Peyer's patch (tissue), 4 donors: ENCODE data around the gene ROBO2. TPM values are rescaled to one million over a fixed set of nuclear protein-coding genes. Genes with fewer than 3 reads are reported as not detected.

Experiments used
- DNase-seq, 3 donors: peaks; one replicate each; pipeline ENCODE4 v3.0.0-alpha.2; 2017 to 2019
- H3K27ac ChIP-seq, 4 donors: fragments of 200-600 bp; sonication (generic); one replicate each; pipeline ENCODE4 v1.5.1; 2016 to 2019
- H3K27me3 ChIP-seq, 2 donors: fragments of 200-600 bp; sonication (generic); one replicate each; pipeline ENCODE4 v1.5.1; 2019
- H3K36me3 ChIP-seq, 3 donors: fragments of 200-600 bp; sonication (generic); one replicate each; pipeline ENCODE4 v1.5.1; 2016 to 2019
- H3K4me1 ChIP-seq, 4 donors: fragments of 200-600 bp; sonication (generic); one replicate each; pipeline ENCODE4 v1.5.1; 2016 to 2019
- H3K4me3 ChIP-seq, 4 donors: fragments of 200-600 bp; sonication (generic); 1 replicate in 3 of 4; 2 replicates in 1 of 4; pipeline ENCODE4 v1.5.1; 2016 to 2019; ENCODE audit warnings: mild to moderate bottlenecking in 1 of 4
- H3K9me3 ChIP-seq, 4 donors: fragments of 200-600 bp; sonication (generic); one replicate each; pipeline ENCODE4 v1.5.1; 2016 to 2019; ENCODE audit warnings: mild to moderate bottlenecking in 1 of 4
- POLR2A ChIP-seq, 2 donors: fragments of 450-650 bp; IDR thresholded peaks; one replicate each; pipeline ENCODE4 v1.5.1; 2017; ENCODE audit warnings: antibody characterized with exemption in 2 of 2, mild to moderate bottlenecking in 2 of 2, moderate library complexity in 2 of 2
- total RNA-seq, 4 donors: library from RNA; depleted of rRNA; stranded (reverse); fragments of >200 nt; gene quantifications; one replicate each; pipeline ENCODE4 v1.1.0, GENCODE V29; 2016
- TF ChIP-seq, protein P1 (sequence below), 6 experiments: fragments of 450-650 bp in 4 of 6; fragments of 200-600 bp in 2 of 6; sonication (generic) in 1 of 6; IDR thresholded peaks; one replicate each; pipeline ENCODE4 v1.5.1; 2017 to 2019; ENCODE audit warnings: antibody characterized with exemption in 6 of 6, mild to moderate bottlenecking in 3 of 6, moderate library complexity in 1 of 6

Gene ROBO2
- total RNA-seq, 4 donors from 2014 or later = 1.1 to 5.4 (median 3.4) TPM

DNA sequence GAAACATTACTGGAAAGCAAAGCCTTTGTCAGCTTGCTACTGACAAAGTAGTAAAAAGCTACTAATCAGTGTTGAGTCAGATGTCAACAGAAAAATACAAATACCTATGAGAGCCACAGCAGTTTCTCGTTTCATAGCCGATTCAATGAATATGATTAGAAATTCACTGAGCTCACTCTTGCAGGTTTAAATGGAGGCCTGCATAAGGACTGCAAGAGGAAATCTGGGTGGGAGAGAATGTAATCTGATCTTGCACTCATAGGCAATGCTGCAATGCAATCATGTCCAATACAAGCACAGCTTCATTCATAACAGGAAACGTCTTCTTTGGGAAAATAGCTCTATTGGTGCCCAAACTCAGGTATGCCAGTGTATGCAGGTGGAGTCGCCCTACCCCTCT, 608.8 kb downstream of the ROBO2 start:
- no peaks in the 10 kb centered on the region for H3K36me3 ChIP-seq
- no peak overlapping the region for H3K4me3 ChIP-seq
- H3K27me3 ChIP-seq = no peaks in the 10 kb centered on the region
- no peak overlapping the region for H3K27ac ChIP-seq
- no peak for DNase-seq
- H3K4me1 ChIP-seq = no peaks in the 10 kb centered on the region
- H3K9me3 ChIP-seq = no peaks in the 10 kb centered on the region
- TF ChIP-seq POLR2A (IDR thresholded peaks at IDR 0.05) = no peak
- TF ChIP-seq, protein P1, sequence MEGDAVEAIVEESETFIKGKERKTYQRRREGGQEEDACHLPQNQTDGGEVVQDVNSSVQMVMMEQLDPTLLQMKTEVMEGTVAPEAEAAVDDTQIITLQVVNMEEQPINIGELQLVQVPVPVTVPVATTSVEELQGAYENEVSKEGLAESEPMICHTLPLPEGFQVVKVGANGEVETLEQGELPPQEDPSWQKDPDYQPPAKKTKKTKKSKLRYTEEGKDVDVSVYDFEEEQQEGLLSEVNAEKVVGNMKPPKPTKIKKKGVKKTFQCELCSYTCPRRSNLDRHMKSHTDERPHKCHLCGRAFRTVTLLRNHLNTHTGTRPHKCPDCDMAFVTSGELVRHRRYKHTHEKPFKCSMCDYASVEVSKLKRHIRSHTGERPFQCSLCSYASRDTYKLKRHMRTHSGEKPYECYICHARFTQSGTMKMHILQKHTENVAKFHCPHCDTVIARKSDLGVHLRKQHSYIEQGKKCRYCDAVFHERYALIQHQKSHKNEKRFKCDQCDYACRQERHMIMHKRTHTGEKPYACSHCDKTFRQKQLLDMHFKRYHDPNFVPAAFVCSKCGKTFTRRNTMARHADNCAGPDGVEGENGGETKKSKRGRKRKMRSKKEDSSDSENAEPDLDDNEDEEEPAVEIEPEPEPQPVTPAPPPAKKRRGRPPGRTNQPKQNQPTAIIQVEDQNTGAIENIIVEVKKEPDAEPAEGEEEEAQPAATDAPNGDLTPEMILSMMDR (IDR thresholded peaks at IDR 0.05) = no peak

DNA sequence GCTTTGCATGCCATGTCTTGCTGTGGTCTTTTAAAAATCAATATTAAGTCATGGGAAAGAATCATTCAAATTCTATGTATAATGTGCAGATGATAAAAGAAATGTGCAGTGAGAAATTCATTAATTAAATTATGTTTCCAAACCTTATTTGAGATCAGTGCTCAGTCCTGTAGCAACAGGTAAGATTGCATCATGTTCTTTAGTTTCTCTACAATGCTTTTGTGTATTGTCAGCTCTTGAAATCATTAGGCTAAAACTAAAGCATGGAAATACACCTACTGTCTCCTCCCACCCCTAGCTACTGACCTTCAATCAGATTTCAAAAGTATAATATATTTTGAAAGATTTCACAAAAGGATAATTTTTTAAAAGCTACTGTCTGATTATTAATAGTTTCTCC, 612.7 kb downstream of the ROBO2 start:
- Histone ChIP-seq H3K4me1 (no peaks in the 10 kb centered on the region), H3K27me3 (no peaks in the 10 kb centered on the region), H3K27ac (no peak overlapping the region), H3K4me3 (no peak overlapping the region), H3K9me3 (no peaks in the 10 kb centered on the region), H3K36me3 (no peaks in the 10 kb centered on the region)
- no peak for TF ChIP-seq POLR2A (IDR thresholded peaks at IDR 0.05)
- TF ChIP-seq, protein P1 (IDR thresholded peaks at IDR 0.05) = no peak
- DNase-seq = no peak

DNA sequence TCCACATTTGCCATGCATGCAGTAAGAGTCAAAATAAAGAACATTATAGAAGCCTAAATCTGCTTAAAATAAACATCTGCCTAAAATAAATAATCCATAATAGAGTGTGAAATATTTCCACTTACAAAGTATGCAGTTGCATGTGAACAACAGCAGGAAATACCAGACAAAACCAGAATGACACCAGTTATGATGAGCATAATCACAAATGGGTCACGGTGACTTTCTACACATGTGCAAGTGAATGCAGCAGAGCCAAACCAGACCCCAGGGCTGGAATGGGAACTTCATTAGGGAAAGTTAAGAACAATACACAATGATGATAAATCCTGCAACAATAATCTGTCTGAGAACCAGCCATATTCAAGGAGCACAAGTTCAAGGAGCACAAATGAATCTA, 615.5 kb downstream of the ROBO2 start:
- H3K27ac ChIP-seq = no peak overlapping the region
- no peaks in the 10 kb centered on the region for H3K27me3 ChIP-seq
- no peaks in the 10 kb centered on the region for H3K9me3 ChIP-seq
- no peak overlapping the region for H3K4me3 ChIP-seq
- TF ChIP-seq, protein P1 (IDR thresholded peaks at IDR 0.05) = no peak
- no peak for TF ChIP-seq POLR2A (IDR thresholded peaks at IDR 0.05)
- no peak for DNase-seq
- H3K36me3 ChIP-seq = no peaks in the 10 kb centered on the region
- no peaks in the 10 kb centered on the region for H3K4me1 ChIP-seq

DNA sequence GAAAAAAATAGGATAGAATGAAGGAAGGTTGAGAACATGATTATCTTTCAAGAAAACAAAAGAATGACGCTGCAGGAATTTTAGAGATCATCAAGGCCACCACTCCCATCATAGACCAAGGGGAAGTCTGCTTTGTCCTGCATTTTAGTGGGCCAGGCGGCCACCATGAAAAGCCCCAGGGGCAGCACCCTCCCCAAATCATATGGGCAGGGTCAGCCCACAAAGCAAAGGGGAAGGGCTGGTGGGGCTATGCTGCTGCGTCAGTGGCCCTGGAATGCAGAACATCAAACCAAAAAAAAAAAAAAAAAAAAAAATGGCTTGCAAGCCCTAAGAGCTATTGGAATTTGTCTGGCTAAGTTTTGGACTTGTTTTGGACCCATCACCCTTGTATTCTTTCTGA, 620.8 kb downstream of the ROBO2 start:
- Histone ChIP-seq H3K27me3 (no peaks in the 10 kb centered on the region), H3K27ac (no peak overlapping the region), H3K4me1 (no peaks in the 10 kb centered on the region), H3K36me3 (no peaks in the 10 kb centered on the region), H3K9me3 (no peaks in the 10 kb centered on the region), H3K4me3 (no peak overlapping the region)
- DNase-seq = no peak
- TF ChIP-seq POLR2A (IDR thresholded peaks at IDR 0.05) = no peak
- TF ChIP-seq, protein P1 (IDR thresholded peaks at IDR 0.05) = no peak

DNA sequence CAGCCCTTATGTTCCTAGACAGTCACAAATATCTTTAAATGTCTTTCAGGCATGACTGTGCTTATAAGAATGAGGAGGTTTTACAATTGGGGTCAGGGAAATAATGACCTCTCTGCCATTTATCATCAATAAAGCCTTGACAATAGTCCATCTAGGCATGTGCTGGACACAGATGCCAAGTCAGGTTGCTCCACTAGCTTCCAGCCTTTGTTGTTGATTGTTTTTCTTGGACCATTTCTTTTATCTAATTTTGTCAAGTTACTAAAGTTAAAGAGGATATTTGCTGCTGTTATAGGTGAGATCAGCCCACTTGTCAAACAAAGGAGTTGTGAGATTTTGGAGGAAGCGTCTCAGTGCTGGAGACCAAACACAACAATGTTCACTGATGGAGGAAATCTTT, 628.0 kb downstream of the ROBO2 start:
- no peaks in the 10 kb centered on the region for H3K4me1 ChIP-seq
- H3K4me3 ChIP-seq = no peak overlapping the region
- H3K27me3 ChIP-seq = no peaks in the 10 kb centered on the region
- no peak overlapping the region for H3K27ac ChIP-seq
- no peak for DNase-seq
- H3K36me3 ChIP-seq = no peaks in the 10 kb centered on the region
- TF ChIP-seq, protein P1 (IDR thresholded peaks at IDR 0.05) = no peak
- TF ChIP-seq POLR2A (IDR thresholded peaks at IDR 0.05) = no peak
- no peaks in the 10 kb centered on the region for H3K9me3 ChIP-seq

DNA sequence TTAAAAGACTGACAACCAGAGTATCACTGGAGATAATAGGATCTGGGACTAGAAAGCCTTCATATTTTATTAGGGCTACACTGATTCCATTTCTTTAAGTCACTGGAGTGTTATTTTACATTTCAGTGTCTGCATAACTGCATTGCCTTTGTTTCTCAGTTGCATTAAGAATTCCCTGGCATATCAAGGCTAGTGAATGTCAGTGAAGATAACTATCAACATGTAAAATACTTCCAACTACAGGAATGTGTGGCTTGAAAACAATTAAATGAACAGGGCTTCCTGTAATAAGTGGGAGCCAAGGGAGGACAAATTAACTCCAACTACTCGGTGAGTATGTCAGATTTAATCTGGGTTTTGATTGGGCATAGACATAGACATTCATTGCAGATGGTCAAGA, 628.5 kb downstream of the ROBO2 start:
- H3K4me3 ChIP-seq = no peak overlapping the region
- TF ChIP-seq POLR2A (IDR thresholded peaks at IDR 0.05) = no peak
- TF ChIP-seq, protein P1 (IDR thresholded peaks at IDR 0.05) = no peak
- H3K4me1 ChIP-seq = no peaks in the 10 kb centered on the region
- H3K36me3 ChIP-seq = no peaks in the 10 kb centered on the region
- no peak for DNase-seq
- no peaks in the 10 kb centered on the region for H3K9me3 ChIP-seq
- H3K27me3 ChIP-seq = no peaks in the 10 kb centered on the region
- no peak overlapping the region for H3K27ac ChIP-seq
